ENCODE results near the gene SEC23IP. TPM values are rescaled to one million over a fixed set of nuclear protein-coding genes. Genes with fewer than 3 reads are reported as not detected.
A peak's percentile ranks its signal among the peaks of the same experiment; 100 is the strongest.

The SEC23IP gene
- total RNA-seq, 1 experiment from 2014 or later: 60.5 TPM

DNA sequence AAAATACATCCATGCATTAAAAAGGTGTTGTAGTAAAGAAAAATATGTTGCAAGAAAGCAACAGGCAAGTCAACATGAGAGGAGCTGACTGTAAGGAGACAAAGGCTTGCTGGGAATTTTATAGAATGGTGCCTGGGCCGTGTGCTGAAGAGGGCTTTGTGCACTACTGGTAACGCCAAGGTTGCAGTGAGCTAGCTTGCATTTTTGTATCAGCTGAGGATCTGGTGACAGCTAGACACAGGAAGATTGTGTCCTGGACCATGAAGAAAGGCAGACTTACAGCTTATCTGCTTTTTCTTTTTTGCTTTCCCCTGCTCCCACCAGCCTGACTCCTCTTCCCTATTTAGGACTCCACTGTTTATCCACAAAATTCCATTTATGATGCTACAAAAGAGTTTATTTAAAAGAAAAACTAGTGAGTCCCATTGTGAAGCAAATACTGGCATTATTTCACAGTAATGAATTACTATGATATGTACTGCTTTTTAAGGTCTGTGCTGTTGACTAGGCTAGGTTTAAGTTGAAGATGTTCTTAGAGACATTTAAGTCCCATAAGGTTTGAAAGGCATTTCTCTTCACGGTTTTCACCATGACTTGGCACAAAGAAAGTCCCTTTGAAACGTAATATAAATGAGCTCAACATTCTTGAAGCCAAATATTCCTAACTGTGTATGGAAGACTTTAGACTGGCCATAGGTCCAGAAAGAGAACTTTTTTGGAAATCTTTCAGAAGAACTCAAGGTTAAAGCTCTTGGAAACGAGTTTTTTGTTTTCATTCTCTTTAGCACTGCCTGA is 88.6 kb downstream of the SEC23IP start:
- ChIA-PET POLR2A (interaction anchor here (0.6 kb wide), 1 partner anchor 16 kb away, joined by 3 read pairs; no protein-coding TSS in a partner anchor), CTCF (no interaction called here)
- no TSS peak for BruUV-seq (replicated peaks)
- intact Hi-C loops (cut with micrococcal nuclease): no loop called here
- H3K36me3 Mint-ChIP-seq (ENCODE audit: insufficient read depth, unreplicated experiment): no peaks in the 10 kb centered on the region
- H3K27me3 Mint-ChIP-seq (ENCODE audit: insufficient read depth, unreplicated experiment): no peaks in the 10 kb centered on the region
- no peak overlapping the region for H3K27ac Mint-ChIP-seq (ENCODE audit: low read depth, unreplicated experiment)
- no peak overlapping the region for H3K4me3 Mint-ChIP-seq (ENCODE audit: unreplicated experiment)
- TF ChIP-seq, protein P1, sequence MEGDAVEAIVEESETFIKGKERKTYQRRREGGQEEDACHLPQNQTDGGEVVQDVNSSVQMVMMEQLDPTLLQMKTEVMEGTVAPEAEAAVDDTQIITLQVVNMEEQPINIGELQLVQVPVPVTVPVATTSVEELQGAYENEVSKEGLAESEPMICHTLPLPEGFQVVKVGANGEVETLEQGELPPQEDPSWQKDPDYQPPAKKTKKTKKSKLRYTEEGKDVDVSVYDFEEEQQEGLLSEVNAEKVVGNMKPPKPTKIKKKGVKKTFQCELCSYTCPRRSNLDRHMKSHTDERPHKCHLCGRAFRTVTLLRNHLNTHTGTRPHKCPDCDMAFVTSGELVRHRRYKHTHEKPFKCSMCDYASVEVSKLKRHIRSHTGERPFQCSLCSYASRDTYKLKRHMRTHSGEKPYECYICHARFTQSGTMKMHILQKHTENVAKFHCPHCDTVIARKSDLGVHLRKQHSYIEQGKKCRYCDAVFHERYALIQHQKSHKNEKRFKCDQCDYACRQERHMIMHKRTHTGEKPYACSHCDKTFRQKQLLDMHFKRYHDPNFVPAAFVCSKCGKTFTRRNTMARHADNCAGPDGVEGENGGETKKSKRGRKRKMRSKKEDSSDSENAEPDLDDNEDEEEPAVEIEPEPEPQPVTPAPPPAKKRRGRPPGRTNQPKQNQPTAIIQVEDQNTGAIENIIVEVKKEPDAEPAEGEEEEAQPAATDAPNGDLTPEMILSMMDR (IDR thresholded peaks at IDR 0.05; ENCODE audit: unreplicated experiment): no peak
- H3K4me1 Mint-ChIP-seq (ENCODE audit: insufficient read depth, unreplicated experiment): peaks cover 7% of the 10 kb centered on the region
- no peaks in the 10 kb centered on the region for H3K9me3 Mint-ChIP-seq (ENCODE audit: unreplicated experiment)
- no peak for DNase-seq (ENCODE audit: unreplicated experiment)

DNA sequence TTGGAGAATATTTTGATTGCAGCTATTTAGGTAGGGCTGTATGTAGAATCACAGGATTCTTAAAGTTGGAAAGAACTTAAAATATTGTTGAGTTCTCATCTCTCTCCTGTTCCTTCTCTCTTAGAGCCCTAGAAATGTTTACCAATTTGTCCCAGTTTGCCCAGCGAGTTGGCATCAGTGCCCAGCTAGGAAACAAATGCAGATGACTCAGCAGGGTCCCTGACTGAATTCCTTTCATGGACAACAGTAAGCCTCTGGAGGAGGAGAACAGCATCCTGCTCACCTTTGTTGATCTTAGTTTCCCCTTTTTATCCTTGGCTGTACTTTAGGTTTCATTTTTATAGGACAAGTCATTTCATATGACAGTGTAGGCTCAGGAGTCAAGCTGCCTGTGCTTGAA is 89.3 kb downstream of the SEC23IP start:
- DNase-seq (ENCODE audit: unreplicated experiment): peak; percentile 52
- no peak overlapping the region for H3K4me3 Mint-ChIP-seq (ENCODE audit: unreplicated experiment)
- intact Hi-C loops (cut with micrococcal nuclease): no loop called here
- H3K9me3 Mint-ChIP-seq (ENCODE audit: unreplicated experiment): no peaks in the 10 kb centered on the region
- CTCF ChIA-PET: no interaction called here
- H3K27ac Mint-ChIP-seq (ENCODE audit: low read depth, unreplicated experiment): no peak overlapping the region
- H3K36me3 Mint-ChIP-seq (ENCODE audit: insufficient read depth, unreplicated experiment): no peaks in the 10 kb centered on the region
- no peaks in the 10 kb centered on the region for H3K27me3 Mint-ChIP-seq (ENCODE audit: insufficient read depth, unreplicated experiment)
- POLR2A ChIA-PET: no interaction called here
- no TSS peak for BruUV-seq (replicated peaks)
- TF ChIP-seq, protein P1 (IDR thresholded peaks at IDR 0.05; ENCODE audit: unreplicated experiment): no peak
- H3K4me1 Mint-ChIP-seq (ENCODE audit: insufficient read depth, unreplicated experiment): peaks cover 7% of the 10 kb centered on the region

DNA sequence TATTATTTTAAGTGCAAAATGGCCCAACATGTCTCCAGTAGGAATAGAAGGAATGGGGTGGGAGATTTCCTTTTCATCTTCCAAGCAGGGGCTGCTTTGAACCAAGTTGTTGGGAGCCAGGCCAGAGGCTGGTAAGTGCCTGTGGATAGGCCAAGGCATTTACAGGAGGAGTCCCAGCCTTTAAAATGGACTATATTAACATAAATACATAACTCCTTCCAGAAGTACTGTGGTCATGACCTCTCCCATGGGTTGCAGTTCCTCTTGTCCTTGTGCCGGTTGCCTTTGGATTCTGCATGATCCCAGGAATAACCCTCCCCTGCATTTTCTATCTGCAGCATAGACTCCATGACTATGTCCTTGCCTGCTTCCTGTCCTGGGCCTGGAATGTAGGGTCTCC is 95.8 kb downstream of the SEC23IP start:
- TF ChIP-seq, protein P1 (IDR thresholded peaks at IDR 0.05; ENCODE audit: unreplicated experiment): no peak
- no peaks in the 10 kb centered on the region for H3K36me3 Mint-ChIP-seq (ENCODE audit: insufficient read depth, unreplicated experiment)
- H3K4me3 Mint-ChIP-seq (ENCODE audit: unreplicated experiment): no peak overlapping the region
- H3K9me3 Mint-ChIP-seq (ENCODE audit: unreplicated experiment): no peaks in the 10 kb centered on the region
- no peaks in the 10 kb centered on the region for H3K4me1 Mint-ChIP-seq (ENCODE audit: insufficient read depth, unreplicated experiment)
- H3K27ac Mint-ChIP-seq (ENCODE audit: low read depth, unreplicated experiment): no peak overlapping the region
- ChIA-PET CTCF (no interaction called here), POLR2A (no interaction called here)
- intact Hi-C loops (cut with micrococcal nuclease): no loop called here
- peaks cover 28% of the 10 kb centered on the region for H3K27me3 Mint-ChIP-seq (ENCODE audit: insufficient read depth, unreplicated experiment)
- DNase-seq (ENCODE audit: unreplicated experiment): no peak
- BruUV-seq (replicated peaks): no TSS peak

DNA sequence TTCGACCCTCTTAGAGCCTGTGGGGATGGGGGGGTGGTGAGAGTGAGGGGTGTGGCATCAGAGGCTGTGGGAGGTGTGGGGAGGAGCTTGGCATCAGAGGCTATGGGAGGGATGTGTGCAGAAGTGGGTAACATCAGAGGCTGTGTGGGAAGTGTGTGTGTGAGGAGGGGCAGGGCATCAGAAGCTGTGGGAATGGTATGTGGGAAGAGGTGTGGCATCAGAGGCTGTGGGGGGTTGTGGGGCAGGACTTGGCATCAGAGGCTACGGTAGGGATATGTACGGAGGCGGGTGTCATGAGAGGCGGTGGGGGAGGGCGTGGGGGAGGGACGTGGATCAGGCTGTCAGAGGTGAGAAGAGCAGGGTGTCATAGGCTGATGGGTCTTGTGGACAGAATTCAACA is 97.4 kb downstream of the SEC23IP start:
- BruUV-seq (replicated peaks): no TSS peak
- intact Hi-C loops (cut with micrococcal nuclease): no loop called here
- TF ChIP-seq, protein P1 (IDR thresholded peaks at IDR 0.05; ENCODE audit: unreplicated experiment): no peak
- Mint-ChIP-seq H3K36me3 (ENCODE audit: insufficient read depth, unreplicated experiment) (no peaks in the 10 kb centered on the region), H3K27me3 (ENCODE audit: insufficient read depth, unreplicated experiment) (peaks cover 44% of the 10 kb centered on the region), H3K4me1 (ENCODE audit: insufficient read depth, unreplicated experiment) (no peaks in the 10 kb centered on the region), H3K27ac (ENCODE audit: low read depth, unreplicated experiment) (no peak overlapping the region), H3K4me3 (ENCODE audit: unreplicated experiment) (no peak overlapping the region), H3K9me3 (ENCODE audit: unreplicated experiment) (no peaks in the 10 kb centered on the region)
- DNase-seq (ENCODE audit: unreplicated experiment): no peak
- CTCF ChIA-PET: interaction anchor here (0.8 kb wide), 1 partner anchor 31 kb away, joined by 3 read pairs; no protein-coding TSS in a partner anchor
- POLR2A ChIA-PET: no interaction called here
